Thyroid gland (tissue), 4 donors: ENCODE data around the gene SUSD5. TPM values are rescaled to one million over a fixed set of nuclear protein-coding genes. Genes with fewer than 3 reads are reported as not detected.

ENCODE experiments used
- DNase-seq, 2 donors: peaks; one replicate each; pipeline ENCODE4 v3.0.0-alpha.2; 2019
- H3K27ac ChIP-seq, 3 donors: fragments of 200-600 bp; sonication (generic); 1 replicate in 2 of 3; 2 replicates in 1 of 3; pipeline ENCODE4 v1.5.1; 2016 to 2019; ENCODE audit warnings: mild to moderate bottlenecking in 1 of 3, moderate library complexity in 1 of 3
- H3K27me3 ChIP-seq: fragments of 200-600 bp; sonication (generic); one replicate; pipeline ENCODE4 v1.5.1; 2019
- H3K36me3 ChIP-seq, 2 donors: fragments of 200-600 bp; sonication (generic); one replicate each; pipeline ENCODE4 v1.5.1; 2016 to 2019
- H3K4me1 ChIP-seq, 2 donors: fragments of 200-600 bp; sonication (generic); one replicate each; pipeline ENCODE4 v1.5.1; 2017 to 2019
- H3K4me3 ChIP-seq, 3 donors: fragments of 200-600 bp; sonication (generic); replicated peaks in 1 of 3; 1 replicate in 2 of 3; 2 replicates in 1 of 3; pipeline ENCODE4 v1.5.1; 2016; ENCODE audit warnings: mild to moderate bottlenecking in 1 of 3
- H3K9me3 ChIP-seq: fragments of 200-600 bp; sonication (generic); one replicate; pipeline ENCODE4 v1.5.1; 2017
- CTCF ChIP-seq, 6 experiments: fragments of 200-600 bp in 3 of 6; fragments of 450-650 bp in 3 of 6; sonication (generic) in 3 of 6; IDR thresholded peaks; one replicate each; pipeline ENCODE4 v1.5.1; 2016 to 2019; ENCODE audit warnings: antibody characterized with exemption in 6 of 6, mild to moderate bottlenecking in 2 of 6, inconsistent platforms in 1 of 6, moderate library complexity in 1 of 6
- POLR2A ChIP-seq, 2 donors: fragments of 450-650 bp; IDR thresholded peaks; one replicate each; pipeline ENCODE4 v1.6.1; 2017; ENCODE audit warnings: antibody characterized with exemption in 2 of 2, mild to moderate bottlenecking in 2 of 2, moderate library complexity in 1 of 2
- WGBS, 2 donors: methylation state at CpG; one replicate each; pipeline ENCODE4 v1.1.5; 2017; 5-methylcytosine and 5-hydroxymethylcytosine counted together
- intact Hi-C: fragments of 100-400 bp; cut with DNase I; formaldehyde crosslinking; loops from one replicate; pipeline ENCODE4 v1.15.1; 2023
- total RNA-seq, 4 donors: library from RNA; depleted of rRNA; stranded (reverse); fragments of >200 nt; gene quantifications; one replicate each; pipeline ENCODE4 v1.2.3, GENCODE V29; 2016

The SUSD5 gene
- total RNA-seq, 4 donors from 2014 or later, result 2.3 to 9.6 (median 2.8) TPM

GRCh38 chr3:33128706-33129105, 89.9 kb downstream of the SUSD5 start:
- Histone ChIP-seq H3K27me3 (no peaks in the 10 kb centered on the region), H3K27ac (no peak overlapping the region), H3K4me1 (peaks cover 4 to 11% of the 10 kb centered on the region in 2 donors), H3K9me3 (no peaks in the 10 kb centered on the region), H3K4me3 (no peak overlapping the region), H3K36me3 (peaks cover 34 to 39% of the 10 kb centered on the region in 2 donors)
- no peak for DNase-seq
- intact Hi-C loops, result no loop called here
- TF ChIP-seq POLR2A (IDR thresholded peaks at IDR 0.05) (no peak), CTCF (IDR thresholded peaks at IDR 0.05) (no peak)
- WGBS, 2 donors, result 71 to 81% methylated on average over 1 of the region's 1 CpG

- intact Hi-C loops, result no loop called here
- H3K27ac ChIP-seq, result no peak overlapping the region
- H3K4me1 ChIP-seq, result peaks cover 4 to 11% of the 10 kb centered on the region in 2 donors
- no peak overlapping the region for H3K4me3 ChIP-seq
- no peak for DNase-seq
- H3K9me3 ChIP-seq, result no peaks in the 10 kb centered on the region
- H3K36me3 ChIP-seq, result peaks cover 20 to 32% of the 10 kb centered on the region in 2 donors
- WGBS, 2 donors, result 94 to 95% methylated on average over 3 of the region's 3 CpGs
- no peak for TF ChIP-seq CTCF (IDR thresholded peaks at IDR 0.05)
- no peak for TF ChIP-seq POLR2A (IDR thresholded peaks at IDR 0.05)
- H3K27me3 ChIP-seq, result no peaks in the 10 kb centered on the region
Measured at GRCh38 chr3:33125840-33126239, 92.8 kb downstream of the SUSD5 start.

GRCh38 chr3:33124638-33125037, 94.0 kb downstream of the SUSD5 start:
- Histone ChIP-seq H3K4me1 (peaks cover 6 to 19% of the 10 kb centered on the region in 2 donors), H3K9me3 (no peaks in the 10 kb centered on the region), H3K4me3 (no peak overlapping the region), H3K27ac (peak overlapping the region; percentile 60 to 62 (median 60)), H3K36me3 (peaks cover 12 to 22% of the 10 kb centered on the region in 2 donors), H3K27me3 (no peaks in the 10 kb centered on the region)
- DNase-seq, result peak; percentile 11 to 18
- intact Hi-C loops, result no loop called here
- WGBS, 2 donors, result 25 to 31% methylated on average over 1 of the region's 1 CpG
- TF ChIP-seq CTCF (IDR thresholded peaks at IDR 0.05) (no peak), POLR2A (IDR thresholded peaks at IDR 0.05) (no peak)

GRCh38 chr3:33122991-33123390, 95.6 kb downstream of the SUSD5 start:
- H3K4me1 ChIP-seq, result peaks cover 8 to 30% of the 10 kb centered on the region in 2 donors
- no peak for DNase-seq
- H3K9me3 ChIP-seq, result no peaks in the 10 kb centered on the region
- peaks cover 12 to 22% of the 10 kb centered on the region in 2 donors for H3K36me3 ChIP-seq
- H3K27ac ChIP-seq, result peak overlapping the region in 1 of 3 donors; percentile 7
- H3K27me3 ChIP-seq, result no peaks in the 10 kb centered on the region
- 96% methylated on average over 5 of the region's 5 CpGs for WGBS, 2 donors
- H3K4me3 ChIP-seq, result no peak overlapping the region
- TF ChIP-seq POLR2A (IDR thresholded peaks at IDR 0.05), result no peak
- no peak for TF ChIP-seq CTCF (IDR thresholded peaks at IDR 0.05)
- intact Hi-C loops, result no loop called here

DNA sequence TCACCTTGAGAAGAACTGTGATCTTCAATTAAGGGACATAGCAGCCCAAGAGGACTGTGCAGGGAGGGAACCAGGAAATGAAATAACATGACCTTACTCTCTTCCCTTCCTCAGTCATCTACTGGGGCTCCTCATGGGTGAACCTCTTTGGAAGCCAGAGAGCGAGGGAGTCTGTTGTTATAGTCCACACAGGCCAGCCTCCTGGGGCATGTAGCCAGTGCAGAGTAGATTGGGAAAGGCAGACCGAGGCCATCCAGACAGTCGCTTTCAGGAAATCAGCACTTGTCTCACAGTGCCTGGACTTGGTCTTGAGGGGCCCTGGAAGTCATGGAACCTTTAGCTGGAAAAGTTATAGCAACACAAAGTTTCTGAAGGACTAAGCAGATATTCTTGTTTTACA, 98.7 kb downstream of the SUSD5 start:
- 35 to 38% methylated on average over 2 to 3 of the region's 3 CpGs for WGBS, 2 donors
- no peaks in the 10 kb centered on the region for H3K27me3 ChIP-seq
- TF ChIP-seq CTCF (IDR thresholded peaks at IDR 0.05) (no peak), POLR2A (IDR thresholded peaks at IDR 0.05) (no peak)
- no peak overlapping the region for H3K4me3 ChIP-seq
- intact Hi-C loops, result no loop called here
- peaks cover 8 to 18% of the 10 kb centered on the region in 2 donors for H3K36me3 ChIP-seq
- peak; percentile 58 to 64 for DNase-seq
- H3K27ac ChIP-seq, result peak overlapping the region; percentile 2 to 53 (median 14)
- no peaks in the 10 kb centered on the region for H3K9me3 ChIP-seq
- H3K4me1 ChIP-seq, result peaks cover 17 to 36% of the 10 kb centered on the region in 2 donors
